HG03159 (cell line): Measurements from ENCODE around the gene VSTM2A.
A peak's percentile ranks its signal among the peaks of the same experiment; 100 is the strongest.
"Not testable (repeated sequence)": the region's sequence is repeated elsewhere in the genome, so short reads cannot be mapped to it uniquely, and the experiment has no call there.

Source experiments
- ATAC-seq: cut with Tn5 transposase; IDR thresholded peaks from one replicate; pipeline ENCODE4 v1.9.1; 2021; ENCODE audit warnings: mild to moderate bottlenecking, moderate library complexity; ENCODE audit not compliant: unreplicated experiment

Gene VSTM2A

GRCh38 chr7:54541669-54542625 lies at the start of gene VSTM2A:
VSTM2A (plus strand) TSS chr7:54542375; CDS start chr7:54542731, 356 bp downstream.
- ATAC-seq, result no peak

GRCh38 chr7:54504531-54504930 lies 37.6 kb upstream of the VSTM2A start:
- not testable (repeated sequence) for ATAC-seq

GRCh38 chr7:54529568-54529967 lies 12.6 kb upstream of the VSTM2A start:
- no peak for ATAC-seq

- no peak for ATAC-seq
These were observed 4.1 kb upstream of the VSTM2A start for GRCh38 chr7:54538122-54538521.

GRCh38 chr7:54543051-54543488 lies 895 bp downstream of the VSTM2A start:
- no peak for ATAC-seq

GRCh38 chr7:54544149-54544526 lies 2.0 kb downstream of the VSTM2A start:
- no peak for ATAC-seq

GRCh38 chr7:54544527-54545240 lies 2.5 kb downstream of the VSTM2A start:
- no peak for ATAC-seq

GRCh38 chr7:54545241-54545563 lies 3.0 kb downstream of the VSTM2A start:
- no peak for ATAC-seq

- no peak for ATAC-seq
These were observed 4.2 kb downstream of the VSTM2A start for GRCh38 chr7:54546081-54546985.

- no peak for ATAC-seq
These were observed 4.8 kb downstream of the VSTM2A start for GRCh38 chr7:54546986-54547314.

GRCh38 chr7:54550471-54550870 lies 8.3 kb downstream of the VSTM2A start:
- ATAC-seq, result no peak

- ATAC-seq, result no peak
These were observed 13.9 kb downstream of the VSTM2A start for GRCh38 chr7:54556121-54556520.

- ATAC-seq, result no peak
These were observed 17.2 kb downstream of the VSTM2A start for GRCh38 chr7:54559401-54559800.

GRCh38 chr7:54560198-54560597 lies 18.0 kb downstream of the VSTM2A start:
- ATAC-seq, result no peak

GRCh38 chr7:54560723-54561122 lies 18.5 kb downstream of the VSTM2A start:
- no peak for ATAC-seq

GRCh38 chr7:54563329-54563916 lies 21.2 kb downstream of the VSTM2A start:
- ATAC-seq, result no peak

GRCh38 chr7:54565432-54565831 lies 23.3 kb downstream of the VSTM2A start:
- no peak for ATAC-seq

GRCh38 chr7:54581511-54581910 lies 39.3 kb downstream of the VSTM2A start:
- no peak for ATAC-seq

GRCh38 chr7:54591404-54592386 lies 49.5 kb downstream of the VSTM2A start:
- ATAC-seq, result no peak

GRCh38 chr7:54596747-54597146 lies 54.6 kb downstream of the VSTM2A start:
- peak; percentile 96 for ATAC-seq
